Esophagus muscularis mucosa (tissue), 4 donors: Measurements from ENCODE around the gene DMAC2L.

Experiments
- CTCF ChIP-seq, 3 experiments: fragments of 200-600 bp in 2 of 3; fragments of 450-650 bp in 1 of 3; sonication (generic) in 2 of 3; IDR thresholded peaks; one replicate each; pipeline ENCODE4 v1.5.1; 2017 to 2019; ENCODE audit warnings: antibody characterized with exemption in 3 of 3, mild to moderate bottlenecking in 2 of 3, moderate library complexity in 1 of 3
- EP300 ChIP-seq: sonication (generic); formaldehyde crosslinking; IDR thresholded peaks from one replicate; pipeline ENCODE4 v1.6.1; 2017; ENCODE audit warnings: antibody characterized with exemption
- POLR2A ChIP-seq: fragments of 450-650 bp; IDR thresholded peaks from one replicate; pipeline ENCODE4 v1.6.1; 2017; ENCODE audit warnings: antibody characterized with exemption, moderate library complexity, mild to moderate bottlenecking, low read depth

- TF ChIP-seq POLR2A = no peak
- TF ChIP-seq CTCF (IDR thresholded peaks at IDR 0.05) = no peak
- TF ChIP-seq EP300 = no peak
Measured at GRCh38 chr14:50340963-50341362, 28.8 kb downstream of the DMAC2L start.
